AG04450 (cell line): ENCODE results near the gene FASTKD2. TPM values are rescaled to one million over a fixed set of nuclear protein-coding genes. Genes with fewer than 3 reads are reported as not detected.

Experiments used
- CTCF ChIA-PET: fragments of 300-600, 350-600 bp; formaldehyde crosslinking; extraction: SDS; loops from one replicate; lab custom pipeline; 2022; ENCODE audit warnings: antibody characterized with exemption, inconsistent platforms; lab: Charles Lee
- POLR2A ChIA-PET: fragments of 350-600 bp; formaldehyde crosslinking; extraction: SDS; loops from one replicate; lab custom pipeline; 2021; ENCODE audit warnings: antibody characterized with exemption, inconsistent platforms; lab: Yijun Ruan, JAX
- DNase-seq: peaks from one replicate; pipeline ENCODE4 v3.0.0-alpha.2; 2011; ENCODE audit warnings: low read depth, low spot score
- H3K27ac ChIP-seq: one replicate; pipeline ENCODE4 v1.5.1; 2012; ENCODE audit warnings: low read depth, low read length, control low read depth
- H3K27me3 ChIP-seq: one replicate; pipeline ENCODE4 v1.6.0; 2012; ENCODE audit warnings: low read length; ENCODE audit not compliant: control insufficient read depth, insufficient read depth
- H3K4me3 ChIP-seq: 2 replicates; pipeline ENCODE4 v1.5.1; 2011; ENCODE audit warnings: mild to moderate bottlenecking, low read depth, low read length, control low read depth
- H3K9me3 ChIP-seq: 2 replicates; pipeline ENCODE4 v1.5.1; 2012; ENCODE audit warnings: low read length; ENCODE audit not compliant: control insufficient read depth, insufficient read depth
- CTCF ChIP-seq: IDR thresholded peaks from 2 replicates; pipeline ENCODE4 v1.5.1; 2011; ENCODE audit warnings: low read depth, low read length, control low read depth, inconsistent platforms
- polyA plus RNA-seq: library from polyadenylated mRNA; depleted of rRNA; stranded (reverse); fragments of >200 nt; gene quantifications from 2 replicates; pipeline ENCODE4 v1.2.3, GENCODE V29; 2011

Gene FASTKD2
- polyA plus RNA-seq, 1 experiment: 37.2 TPM

- Histone ChIP-seq H3K9me3 (no peaks in the 10 kb centered on the region), H3K27ac (no peak overlapping the region), H3K4me3 (no peak overlapping the region), H3K27me3 (no peaks in the 10 kb centered on the region)
- ChIA-PET CTCF (interaction anchor here (1.0 kb wide), 1 partner anchor 10 kb away, joined by 4 read pairs; no protein-coding TSS in a partner anchor), POLR2A (no interaction called here)
- no peak for TF ChIP-seq CTCF
- DNase-seq: no peak
Observed at GRCh38 chr2:206774871-206775270, 9.5 kb downstream of the FASTKD2 start.

- ChIA-PET CTCF (interaction anchor here (1.3 kb wide), 1 partner anchor 81 kb away, joined by 4 read pairs; no protein-coding TSS in a partner anchor), POLR2A (no interaction called here)
- Histone ChIP-seq H3K27ac (no peak overlapping the region), H3K4me3 (no peak overlapping the region), H3K9me3 (no peaks in the 10 kb centered on the region), H3K27me3 (no peaks in the 10 kb centered on the region)
- DNase-seq: no peak
- no peak for TF ChIP-seq CTCF
Observed at GRCh38 chr2:206776432-206776831, 11.0 kb downstream of the FASTKD2 start.

GRCh38 chr2:206780671-206781070, 15.3 kb downstream of the FASTKD2 start:
- POLR2A ChIA-PET: no interaction called here
- no peak for DNase-seq
- no peak overlapping the region for H3K27ac ChIP-seq
- no peaks in the 10 kb centered on the region for H3K9me3 ChIP-seq
- CTCF ChIA-PET: interaction anchor here (0.6 to 5.7 kb wide), 11 partner anchors 10 to 388 kb away, joined by 3 to 78 read pairs (median 8); partner anchors contain the start of genes FASTKD2 and MDH1B
- no peak overlapping the region for H3K4me3 ChIP-seq
- no peaks in the 10 kb centered on the region for H3K27me3 ChIP-seq
- no peak for TF ChIP-seq CTCF

- POLR2A ChIA-PET: no interaction called here
Observed at GRCh38 chr2:206783718-206784117, 18.3 kb downstream of the FASTKD2 start.

More at GRCh38 chr2:206783718-206784117, 18.3 kb downstream of the FASTKD2 start:
- no peaks in the 10 kb centered on the region for H3K9me3 ChIP-seq
- H3K27ac ChIP-seq: no peak overlapping the region
- CTCF ChIA-PET: interaction anchor here (0.8 to 5.7 kb wide), 8 partner anchors 7 to 88 kb away, joined by 3 to 78 read pairs (median 13); partner anchors contain the start of genes FASTKD2 and MDH1B
- no peak overlapping the region for H3K4me3 ChIP-seq
- H3K27me3 ChIP-seq: no peaks in the 10 kb centered on the region
- no peak for DNase-seq
- peak; percentile 66 for TF ChIP-seq CTCF
